Brain microvascular endothelial cell (primary cell): ENCODE measurements around the gene KCNMA1.
"Not testable (repeated sequence)": the region's sequence is repeated elsewhere in the genome, so short reads cannot be mapped to it uniquely, and the experiment has no call there.

Experiments used
- DNase-seq: peaks from one replicate; pipeline ENCODE4 v3.0.0-alpha.2; 2020
- H3K27ac ChIP-seq: fragments of 250-450 bp; sonication (Bioruptor Pico); 2 replicates; pipeline ENCODE4 v1.5.1; 2020; ENCODE audit warnings: mild to moderate bottlenecking, moderate library complexity
- H3K27me3 ChIP-seq: fragments of 250-450 bp; sonication (Bioruptor Pico); replicated peaks from 2 replicates; pipeline ENCODE4 v1.5.1; 2020; ENCODE audit warnings: mild to moderate bottlenecking
- H3K36me3 ChIP-seq: fragments of 250-450 bp; sonication (Bioruptor Pico); replicated peaks from 2 replicates; pipeline ENCODE4 v1.5.1; 2020; ENCODE audit warnings: mild to moderate bottlenecking
- H3K4me3 ChIP-seq: 2 replicates; pipeline ENCODE4 v1.5.1; 2011; ENCODE audit warnings: low read depth, mild to moderate bottlenecking, control low read depth, low read length, moderate library complexity
- in situ Hi-C: cut with HindIII; loops from 2 replicates; pipeline ENCODE4 v1.10.0; 2017; ENCODE audit warnings: low sequenced_read_pairs, low pct_ligation_motif_present
- TF ChIP-seq, protein P1 (sequence below): IDR thresholded peaks from 2 replicates; pipeline ENCODE4 v1.5.1; 2011; ENCODE audit warnings: low read depth, mild to moderate bottlenecking, moderate library complexity, low read length, control low read depth, inconsistent platforms; ENCODE audit errors: missing control alignments

The KCNMA1 gene

GRCh38 chr10:77574438-77574837 lies 63.2 kb downstream of the KCNMA1 start:
- H3K27ac ChIP-seq, result no peak overlapping the region
- TF ChIP-seq, protein P1, sequence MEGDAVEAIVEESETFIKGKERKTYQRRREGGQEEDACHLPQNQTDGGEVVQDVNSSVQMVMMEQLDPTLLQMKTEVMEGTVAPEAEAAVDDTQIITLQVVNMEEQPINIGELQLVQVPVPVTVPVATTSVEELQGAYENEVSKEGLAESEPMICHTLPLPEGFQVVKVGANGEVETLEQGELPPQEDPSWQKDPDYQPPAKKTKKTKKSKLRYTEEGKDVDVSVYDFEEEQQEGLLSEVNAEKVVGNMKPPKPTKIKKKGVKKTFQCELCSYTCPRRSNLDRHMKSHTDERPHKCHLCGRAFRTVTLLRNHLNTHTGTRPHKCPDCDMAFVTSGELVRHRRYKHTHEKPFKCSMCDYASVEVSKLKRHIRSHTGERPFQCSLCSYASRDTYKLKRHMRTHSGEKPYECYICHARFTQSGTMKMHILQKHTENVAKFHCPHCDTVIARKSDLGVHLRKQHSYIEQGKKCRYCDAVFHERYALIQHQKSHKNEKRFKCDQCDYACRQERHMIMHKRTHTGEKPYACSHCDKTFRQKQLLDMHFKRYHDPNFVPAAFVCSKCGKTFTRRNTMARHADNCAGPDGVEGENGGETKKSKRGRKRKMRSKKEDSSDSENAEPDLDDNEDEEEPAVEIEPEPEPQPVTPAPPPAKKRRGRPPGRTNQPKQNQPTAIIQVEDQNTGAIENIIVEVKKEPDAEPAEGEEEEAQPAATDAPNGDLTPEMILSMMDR, result peak; percentile 29
- in situ Hi-C loops, result no loop called here
- no peaks in the 10 kb centered on the region for H3K36me3 ChIP-seq
- no peaks in the 10 kb centered on the region for H3K27me3 ChIP-seq
- H3K4me3 ChIP-seq, result no peak overlapping the region
- DNase-seq, result no peak

GRCh38 chr10:77572520-77572919 lies 65.1 kb downstream of the KCNMA1 start:
- H3K27ac ChIP-seq, H3K4me3 ChIP-seq, DNase-seq, in situ Hi-C loops, H3K27me3 ChIP-seq, H3K36me3 ChIP-seq: not testable (repeated sequence)

DNA sequence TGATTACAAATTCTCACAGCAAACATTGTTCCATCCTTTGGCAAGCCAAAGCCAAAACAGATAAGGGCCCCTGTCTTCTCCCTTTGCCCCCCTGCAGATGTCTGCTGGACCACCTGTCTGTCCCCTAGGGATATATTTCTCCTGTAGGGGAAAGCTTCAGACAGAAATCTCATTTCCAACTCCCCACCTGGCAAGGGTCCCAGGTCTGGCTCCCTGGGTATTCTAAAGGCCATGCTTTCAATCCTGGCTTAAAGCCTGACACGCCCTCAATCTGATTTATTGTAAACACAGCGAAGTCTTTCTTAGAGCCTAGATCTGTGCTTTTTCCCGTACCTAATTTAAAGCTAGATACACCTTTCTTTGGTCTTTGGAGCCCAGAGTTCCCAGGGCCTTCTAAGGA lies 66.1 kb downstream of the KCNMA1 start:
- no peak for DNase-seq
- TF ChIP-seq, protein P1, result no peak
- Histone ChIP-seq H3K27me3 (no peaks in the 10 kb centered on the region), H3K36me3 (no peaks in the 10 kb centered on the region), H3K4me3 (no peak overlapping the region), H3K27ac (no peak overlapping the region)
- in situ Hi-C loops, result no loop called here

DNA sequence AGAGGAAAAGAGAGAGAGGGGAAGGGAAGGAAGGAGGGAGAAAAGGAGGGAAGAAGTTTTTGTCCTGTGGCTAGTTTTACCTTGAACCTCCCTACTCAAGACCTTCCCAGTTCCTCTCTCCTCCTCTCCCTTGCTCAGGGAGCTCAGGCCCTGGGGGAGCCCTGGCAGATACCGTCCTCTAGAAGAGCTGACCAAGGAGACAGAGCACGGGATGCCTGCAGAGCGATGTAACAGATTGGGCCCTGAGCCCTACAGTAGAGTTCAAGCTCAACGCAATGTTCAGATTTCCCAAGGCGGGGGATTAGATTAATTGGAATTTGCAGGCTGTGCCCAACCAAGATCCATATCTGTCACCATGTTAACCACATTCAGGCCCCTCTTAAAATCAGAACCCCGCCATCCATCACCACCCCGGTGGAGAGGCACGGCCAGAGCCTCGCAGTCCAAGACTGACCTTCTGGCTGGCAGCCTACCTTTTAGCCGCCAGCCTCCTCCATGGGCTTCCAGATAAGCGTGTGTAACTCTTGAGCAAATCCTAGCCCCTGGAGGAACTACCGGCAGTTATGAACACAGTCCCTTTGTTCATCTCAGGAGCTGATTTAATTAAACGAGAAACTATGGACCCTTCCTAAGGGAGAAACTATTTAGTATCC lies 70.6 kb downstream of the KCNMA1 start:
- no peak overlapping the region for H3K4me3 ChIP-seq
- in situ Hi-C loops, result no loop called here
- TF ChIP-seq, protein P1, result no peak
- H3K27ac ChIP-seq, result no peak overlapping the region
- H3K36me3 ChIP-seq, result no peaks in the 10 kb centered on the region
- DNase-seq, result no peak
- no peaks in the 10 kb centered on the region for H3K27me3 ChIP-seq

GRCh38 chr10:77566236-77566635 lies 71.4 kb downstream of the KCNMA1 start:
- in situ Hi-C loops, result no loop called here
- TF ChIP-seq, protein P1, result no peak

DNA sequence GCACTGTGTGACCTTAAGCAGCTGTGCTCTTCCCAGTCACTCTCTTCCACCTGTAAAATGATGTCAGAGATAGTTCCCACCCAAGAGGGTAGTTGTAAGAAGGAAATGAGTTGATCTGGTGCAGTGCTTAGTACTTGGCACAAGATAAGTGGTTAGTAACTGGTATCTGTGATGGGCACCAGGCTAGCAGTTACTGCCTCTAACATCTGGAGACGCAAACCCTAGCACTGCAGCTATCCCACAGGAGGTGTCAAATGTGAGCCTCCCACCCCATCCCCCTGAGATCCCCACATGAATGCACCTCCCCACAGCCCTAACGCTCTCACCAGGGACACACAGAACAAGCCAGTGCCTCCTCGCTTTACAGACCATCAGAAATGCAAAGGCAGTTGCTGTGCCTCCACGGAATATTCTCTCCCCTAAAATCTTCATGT lies 72.0 kb downstream of the KCNMA1 start:
- Histone ChIP-seq H3K27ac (no peak overlapping the region), H3K36me3 (no peaks in the 10 kb centered on the region), H3K4me3 (no peak overlapping the region), H3K27me3 (no peaks in the 10 kb centered on the region)
- DNase-seq, result no peak
- in situ Hi-C loops, result no loop called here
- TF ChIP-seq, protein P1, result no peak

More at GRCh38 chr10:77566236-77566635, 71.4 kb downstream of the KCNMA1 start:
- Histone ChIP-seq H3K27me3 (no peaks in the 10 kb centered on the region), H3K4me3 (no peak overlapping the region), H3K36me3 (no peaks in the 10 kb centered on the region), H3K27ac (no peak overlapping the region)
- no peak for DNase-seq
